ENCODE results near the gene CIP2A.

Gene CIP2A

GRCh38 chr3:108552267-108553159 lies 36.7 kb downstream of the CIP2A start:
- no peak overlapping the region for H3K27ac Mint-ChIP-seq
- H3K27me3 Mint-ChIP-seq (ENCODE audit: low read depth, poor library complexity), result no peaks in the 10 kb centered on the region

DNA sequence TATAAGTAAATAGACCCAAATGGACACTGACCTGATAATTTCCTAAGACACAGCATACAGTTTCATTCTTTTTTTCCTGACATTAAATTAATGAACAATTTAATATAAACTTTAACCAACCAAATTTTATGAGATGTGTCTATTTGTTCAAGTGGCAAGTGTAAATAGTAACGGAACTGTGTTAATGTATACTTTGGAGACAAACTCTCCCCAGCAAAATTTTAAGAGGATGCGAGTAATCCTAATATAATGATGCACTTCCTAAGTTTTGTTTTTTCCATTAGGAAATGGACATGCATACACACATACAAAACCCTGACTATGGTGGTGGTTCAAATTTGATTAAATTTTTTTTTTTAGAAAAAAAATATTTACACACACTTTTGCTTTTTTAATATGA lies 40.4 kb downstream of the CIP2A start:
- Mint-ChIP-seq H3K27me3 (ENCODE audit: low read depth, poor library complexity) (no peaks in the 10 kb centered on the region), H3K4me1 (no peaks in the 10 kb centered on the region), H3K4me3 (no peak overlapping the region), H3K9me3 (no peaks in the 10 kb centered on the region), H3K27ac (no peak overlapping the region), H3K36me3 (ENCODE audit: low read depth) (peaks cover 24% of the 10 kb centered on the region)
- no peak for DNase-seq
- TF ChIP-seq CTCF (IDR thresholded peaks at IDR 0.05), result no peak

More at GRCh38 chr3:108552267-108553159, 36.7 kb downstream of the CIP2A start:
- Mint-ChIP-seq H3K4me1 (no peaks in the 10 kb centered on the region), H3K36me3 (ENCODE audit: low read depth) (peaks cover 5% of the 10 kb centered on the region), H3K4me3 (no peak overlapping the region), H3K9me3 (no peaks in the 10 kb centered on the region)
- no peak for DNase-seq
- TF ChIP-seq CTCF (IDR thresholded peaks at IDR 0.05), result peak; percentile 50

DNA sequence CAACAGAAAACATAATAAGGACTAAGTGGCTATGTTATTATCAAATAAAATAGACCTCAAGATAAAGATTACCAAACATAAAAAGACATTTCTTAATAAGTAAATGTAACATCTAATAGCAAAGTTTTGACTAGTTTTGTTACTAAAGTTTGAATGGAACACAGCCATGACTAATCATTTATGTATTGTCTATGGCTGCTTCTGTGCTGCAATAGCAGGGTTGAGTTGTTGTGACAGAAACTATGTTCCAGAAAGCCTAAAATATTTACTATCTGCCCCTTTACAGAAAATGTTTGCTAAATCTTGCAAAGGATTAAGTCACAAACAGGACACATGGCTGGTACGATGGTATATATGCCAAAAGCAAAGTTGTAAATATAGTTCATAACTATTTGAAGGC lies 40.9 kb downstream of the CIP2A start:
- no peaks in the 10 kb centered on the region for H3K9me3 Mint-ChIP-seq
- H3K4me1 Mint-ChIP-seq, result no peaks in the 10 kb centered on the region
- H3K4me3 Mint-ChIP-seq, result no peak overlapping the region
- TF ChIP-seq CTCF (IDR thresholded peaks at IDR 0.05), result no peak
- DNase-seq, result no peak
- no peaks in the 10 kb centered on the region for H3K27me3 Mint-ChIP-seq (ENCODE audit: low read depth, poor library complexity)
- H3K36me3 Mint-ChIP-seq (ENCODE audit: low read depth), result peaks cover 30% of the 10 kb centered on the region
- no peak overlapping the region for H3K27ac Mint-ChIP-seq

- Mint-ChIP-seq H3K9me3 (no peaks in the 10 kb centered on the region), H3K27me3 (ENCODE audit: low read depth, poor library complexity) (no peaks in the 10 kb centered on the region), H3K27ac (no peak overlapping the region), H3K4me1 (no peaks in the 10 kb centered on the region), H3K36me3 (ENCODE audit: low read depth) (peaks cover 42% of the 10 kb centered on the region), H3K4me3 (no peak overlapping the region)
- DNase-seq, result no peak
- no peak for TF ChIP-seq CTCF (IDR thresholded peaks at IDR 0.05)
These were observed 42.5 kb downstream of the CIP2A start for GRCh38 chr3:108546692-108547091.

DNA sequence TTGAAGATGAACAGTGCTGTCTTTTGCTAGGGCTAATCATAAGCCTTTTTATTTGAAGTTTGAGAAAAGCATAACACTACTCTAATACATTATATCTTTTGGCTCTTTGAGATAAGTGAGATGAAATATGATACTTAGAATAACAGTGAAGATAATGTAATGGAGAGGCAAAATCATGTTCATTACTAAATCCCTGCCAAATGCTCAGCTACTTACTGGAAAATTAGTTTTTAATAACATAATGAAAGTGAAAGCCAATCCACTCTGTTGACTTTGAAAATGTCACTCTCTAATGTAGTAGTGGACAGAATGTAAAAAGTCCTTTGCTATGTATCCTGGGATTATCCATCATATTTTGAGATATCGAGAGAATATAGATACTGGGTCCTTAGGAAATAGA lies 43.0 kb downstream of the CIP2A start:
- TF ChIP-seq CTCF (IDR thresholded peaks at IDR 0.05), result no peak
- no peak for DNase-seq
- Mint-ChIP-seq H3K27me3 (ENCODE audit: low read depth, poor library complexity) (no peaks in the 10 kb centered on the region), H3K4me1 (no peaks in the 10 kb centered on the region), H3K36me3 (ENCODE audit: low read depth) (peaks cover 42% of the 10 kb centered on the region), H3K27ac (no peak overlapping the region), H3K9me3 (no peaks in the 10 kb centered on the region), H3K4me3 (no peak overlapping the region)

- H3K27me3 Mint-ChIP-seq (ENCODE audit: low read depth, poor library complexity), result peaks cover 3% of the 10 kb centered on the region
- no peak overlapping the region for H3K27ac Mint-ChIP-seq
- peaks cover 9% of the 10 kb centered on the region for H3K36me3 Mint-ChIP-seq (ENCODE audit: low read depth)
- DNase-seq, result no peak
- H3K4me1 Mint-ChIP-seq, result no peaks in the 10 kb centered on the region
- no peaks in the 10 kb centered on the region for H3K9me3 Mint-ChIP-seq
- TF ChIP-seq CTCF (IDR thresholded peaks at IDR 0.05), result no peak
- no peak overlapping the region for H3K4me3 Mint-ChIP-seq
These were observed 51.2 kb downstream of the CIP2A start for GRCh38 chr3:108538083-108538482.

All from nephron progenitor cell (in vitro differentiated cells).